Activated naive CD8-positive, alpha-beta T cell treated with anti-CD3 and anti-CD28 coated beads for 36 hours (primary cell): ENCODE results near the gene C2orf78. TPM values are rescaled to one million over a fixed set of nuclear protein-coding genes. Genes with fewer than 3 reads are reported as not detected.
"Not testable (repeated sequence)": the region's sequence is repeated elsewhere in the genome, so short reads cannot be mapped to it uniquely, and the experiment has no call there.

Experiments
- DNase-seq: peaks from one replicate; pipeline ENCODE4 v3.0.0; 2021
- H3K27ac Mint-ChIP-seq: one replicate; pipeline ENCODE4 v1.8.0; 2022; ENCODE audit warnings: mild to moderate bottlenecking, moderate library complexity, mixed read lengths
- H3K27me3 Mint-ChIP-seq: one replicate; pipeline ENCODE4 v1.8.0; 2022; ENCODE audit warnings: mild to moderate bottlenecking, mixed read lengths
- H3K36me3 Mint-ChIP-seq: one replicate; pipeline ENCODE4 v1.8.0; 2021; ENCODE audit warnings: mild to moderate bottlenecking, mixed read lengths
- H3K4me1 Mint-ChIP-seq: one replicate; pipeline ENCODE4 v1.8.0; 2021; ENCODE audit warnings: mixed read lengths
- H3K4me3 Mint-ChIP-seq: one replicate; pipeline ENCODE4 v1.8.0; 2022; ENCODE audit warnings: mild to moderate bottlenecking, moderate library complexity, mixed read lengths
- H3K9me3 Mint-ChIP-seq: one replicate; pipeline ENCODE4 v1.8.0; 2022; ENCODE audit warnings: mixed read lengths
- total RNA-seq, 2 experiments: library from RNA; stranded (reverse); gene quantifications; one replicate each; pipeline ENCODE4 v1.2.3, GENCODE V29; 2021

Gene C2orf78
- not detected for total RNA-seq

- H3K4me1 Mint-ChIP-seq, H3K9me3 Mint-ChIP-seq, H3K36me3 Mint-ChIP-seq, DNase-seq, H3K27me3 Mint-ChIP-seq, H3K27ac Mint-ChIP-seq, H3K4me3 Mint-ChIP-seq: not testable (repeated sequence)
Observed at GRCh38 chr2:73783883-73784282, at the start of gene C2orf78. Gene C2orf78 (plus strand): TSS chr2:73784183. CDS start chr2:73784310, 127 bp downstream.

- Mint-ChIP-seq H3K27ac (peak overlapping the region; percentile 84), H3K4me3 (peak overlapping the region; percentile 96), H3K27me3 (no peaks in the 10 kb centered on the region), H3K36me3 (peaks cover 28% of the 10 kb centered on the region), H3K9me3 (peaks cover 4% of the 10 kb centered on the region), H3K4me1 (peaks cover 9% of the 10 kb centered on the region)
- no peak for DNase-seq
Observed at GRCh38 chr2:73736378-73736777, 47.6 kb upstream of the C2orf78 start.

GRCh38 chr2:73736855-73737779 is 46.9 kb upstream of the C2orf78 start, which contains the start of gene TPRKB:
Gene TPRKB (minus strand): TSS chr2:73737345. CDS start chr2:73734569, 2,776 bp downstream.
- Mint-ChIP-seq H3K27me3 (no peaks in the 10 kb centered on the region), H3K4me3 (peak within 1 kb of the TSS; percentile 96), H3K36me3 (peaks cover 35% of the 10 kb centered on the region), H3K9me3 (peaks cover 4% of the 10 kb centered on the region), H3K4me1 (peaks cover 9% of the 10 kb centered on the region), H3K27ac (peak within 1 kb of the TSS; percentile 84)
- DNase-seq: peak; percentile 96

- Mint-ChIP-seq H3K36me3 (peaks cover 37% of the 10 kb centered on the region), H3K27ac (no peak overlapping the region), H3K4me3 (no peak overlapping the region)
Observed at GRCh38 chr2:73739101-73739500, 44.9 kb upstream of the C2orf78 start.

GRCh38 chr2:73740767-73741166 is 43.2 kb upstream of the C2orf78 start:
- Mint-ChIP-seq H3K4me1 (peaks cover 9% of the 10 kb centered on the region), H3K27me3 (no peaks in the 10 kb centered on the region), H3K4me3 (no peak overlapping the region), H3K9me3 (peaks cover 4% of the 10 kb centered on the region), H3K27ac (no peak overlapping the region), H3K36me3 (peaks cover 42% of the 10 kb centered on the region)
- no peak for DNase-seq

More at GRCh38 chr2:73739101-73739500, 44.9 kb upstream of the C2orf78 start:
- H3K27me3 Mint-ChIP-seq: no peaks in the 10 kb centered on the region
- peaks cover 4% of the 10 kb centered on the region for H3K9me3 Mint-ChIP-seq
- peaks cover 9% of the 10 kb centered on the region for H3K4me1 Mint-ChIP-seq
- no peak for DNase-seq

- Mint-ChIP-seq H3K27ac (no peak overlapping the region), H3K4me1 (peaks cover 3% of the 10 kb centered on the region), H3K27me3 (no peaks in the 10 kb centered on the region), H3K36me3 (peaks cover 36% of the 10 kb centered on the region), H3K4me3 (no peak overlapping the region), H3K9me3 (no peaks in the 10 kb centered on the region)
- DNase-seq: no peak
Observed at GRCh38 chr2:73746015-73746876, 37.7 kb upstream of the C2orf78 start.

GRCh38 chr2:73746877-73747208 is 37.1 kb upstream of the C2orf78 start:
- DNase-seq: no peak
- peaks cover 30% of the 10 kb centered on the region for H3K36me3 Mint-ChIP-seq
- no peak overlapping the region for H3K27ac Mint-ChIP-seq
- peaks cover 3% of the 10 kb centered on the region for H3K4me1 Mint-ChIP-seq
- H3K4me3 Mint-ChIP-seq: no peak overlapping the region
- H3K27me3 Mint-ChIP-seq: no peaks in the 10 kb centered on the region
- H3K9me3 Mint-ChIP-seq: no peaks in the 10 kb centered on the region

GRCh38 chr2:73749314-73749713 is 34.7 kb upstream of the C2orf78 start:
- peaks cover 23% of the 10 kb centered on the region for H3K36me3 Mint-ChIP-seq
- no peak overlapping the region for H3K27ac Mint-ChIP-seq
- H3K27me3 Mint-ChIP-seq: no peaks in the 10 kb centered on the region
- H3K4me1 Mint-ChIP-seq: peaks cover 3% of the 10 kb centered on the region
- DNase-seq: no peak
- no peak overlapping the region for H3K4me3 Mint-ChIP-seq
- no peaks in the 10 kb centered on the region for H3K9me3 Mint-ChIP-seq

- not testable (repeated sequence) for DNase-seq, H3K9me3 Mint-ChIP-seq, H3K4me1 Mint-ChIP-seq, H3K4me3 Mint-ChIP-seq, H3K27me3 Mint-ChIP-seq
- peaks cover 15% of the 10 kb centered on the region for H3K36me3 Mint-ChIP-seq
- H3K27ac Mint-ChIP-seq: peak overlapping the region; percentile 10
Observed at GRCh38 chr2:73754332-73754731, 29.7 kb upstream of the C2orf78 start.

- Mint-ChIP-seq H3K9me3 (no peaks in the 10 kb centered on the region), H3K36me3 (peaks cover 16% of the 10 kb centered on the region), H3K4me3 (no peak overlapping the region), H3K27me3 (no peaks in the 10 kb centered on the region), H3K4me1 (no peaks in the 10 kb centered on the region), H3K27ac (no peak overlapping the region)
- no peak for DNase-seq
Observed at GRCh38 chr2:73759285-73759764, 24.7 kb upstream of the C2orf78 start.

- Mint-ChIP-seq H3K27me3 (no peaks in the 10 kb centered on the region), H3K36me3 (peaks cover 10% of the 10 kb centered on the region), H3K27ac (no peak overlapping the region), H3K4me1 (no peaks in the 10 kb centered on the region), H3K4me3 (no peak overlapping the region), H3K9me3 (no peaks in the 10 kb centered on the region)
- DNase-seq: no peak
Observed at GRCh38 chr2:73759904-73760303, 24.1 kb upstream of the C2orf78 start.

GRCh38 chr2:73762571-73762970 is 21.4 kb upstream of the C2orf78 start:
- Mint-ChIP-seq H3K36me3 (peaks cover 12% of the 10 kb centered on the region), H3K4me1 (no peaks in the 10 kb centered on the region), H3K27ac (no peak overlapping the region), H3K27me3 (no peaks in the 10 kb centered on the region), H3K4me3 (no peak overlapping the region), H3K9me3 (no peaks in the 10 kb centered on the region)
- no peak for DNase-seq

- DNase-seq: no peak
- Mint-ChIP-seq H3K9me3 (no peaks in the 10 kb centered on the region), H3K4me1 (peaks cover 4% of the 10 kb centered on the region), H3K36me3 (peaks cover 11% of the 10 kb centered on the region), H3K27ac (no peak overlapping the region), H3K4me3 (no peak overlapping the region), H3K27me3 (no peaks in the 10 kb centered on the region)
Observed at GRCh38 chr2:73764945-73765344, 19.0 kb upstream of the C2orf78 start.

- Mint-ChIP-seq H3K27me3 (no peaks in the 10 kb centered on the region), H3K4me3 (no peak overlapping the region), H3K9me3 (no peaks in the 10 kb centered on the region), H3K36me3 (peaks cover 20% of the 10 kb centered on the region), H3K4me1 (peaks cover 4% of the 10 kb centered on the region), H3K27ac (no peak overlapping the region)
- DNase-seq: no peak
Observed at GRCh38 chr2:73766349-73766748, 17.6 kb upstream of the C2orf78 start.

GRCh38 chr2:73766994-73767393 is 17.0 kb upstream of the C2orf78 start:
- DNase-seq: no peak
- Mint-ChIP-seq H3K27ac (no peak overlapping the region), H3K27me3 (no peaks in the 10 kb centered on the region), H3K4me1 (peaks cover 4% of the 10 kb centered on the region), H3K9me3 (no peaks in the 10 kb centered on the region), H3K36me3 (peaks cover 22% of the 10 kb centered on the region), H3K4me3 (no peak overlapping the region)
